HG03432 (cell line): ENCODE results near the gene NUMB.
"Not testable (repeated sequence)": the region's sequence is repeated elsewhere in the genome, so short reads cannot be mapped to it uniquely, and the experiment has no call there.

Experiments
- ATAC-seq: cut with Tn5 transposase; IDR thresholded peaks from one replicate; pipeline ENCODE4 v1.9.1; 2021; ENCODE audit warnings: mild to moderate bottlenecking, moderate library complexity; ENCODE audit not compliant: unreplicated experiment

NUMB gene

DNA sequence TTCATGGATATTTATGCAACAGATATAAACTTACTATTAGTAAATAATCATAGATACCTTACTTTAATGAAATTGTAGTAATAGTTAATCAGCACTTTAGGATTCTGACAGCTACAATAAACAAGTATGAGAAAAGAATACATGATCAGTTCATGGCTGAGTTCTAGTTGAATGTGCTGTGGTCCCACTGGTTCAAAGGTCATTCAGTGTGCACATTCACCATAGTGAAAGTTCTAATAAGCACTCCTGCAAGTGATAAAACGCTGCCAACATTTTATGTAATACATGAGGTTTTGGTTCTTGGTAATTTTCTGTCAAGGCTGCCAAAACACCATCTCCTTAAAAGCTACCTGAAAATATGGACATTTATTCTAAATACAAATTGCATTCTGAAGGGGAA lies 92.6 kb downstream of the NUMB start:
- no peak for ATAC-seq

DNA sequence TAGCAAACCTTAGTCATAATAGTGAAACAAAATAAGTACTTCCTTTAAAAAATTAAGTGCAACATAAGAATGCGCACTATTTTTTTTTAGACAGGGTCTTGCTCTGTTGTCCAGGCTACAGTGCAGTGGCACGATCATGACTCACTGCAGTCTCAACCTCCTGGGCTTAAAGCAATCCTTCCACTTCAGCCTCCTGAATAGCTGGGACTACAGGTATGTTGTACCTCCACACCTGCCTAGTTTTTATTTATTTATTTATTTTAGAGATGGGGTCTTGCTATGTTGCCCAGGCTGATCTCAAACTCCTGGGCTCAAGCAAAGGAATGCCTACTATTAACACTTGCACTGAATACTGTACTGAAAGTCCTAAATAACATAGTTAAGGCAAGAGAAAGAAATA lies 93.8 kb downstream of the NUMB start:
- ATAC-seq = no peak

DNA sequence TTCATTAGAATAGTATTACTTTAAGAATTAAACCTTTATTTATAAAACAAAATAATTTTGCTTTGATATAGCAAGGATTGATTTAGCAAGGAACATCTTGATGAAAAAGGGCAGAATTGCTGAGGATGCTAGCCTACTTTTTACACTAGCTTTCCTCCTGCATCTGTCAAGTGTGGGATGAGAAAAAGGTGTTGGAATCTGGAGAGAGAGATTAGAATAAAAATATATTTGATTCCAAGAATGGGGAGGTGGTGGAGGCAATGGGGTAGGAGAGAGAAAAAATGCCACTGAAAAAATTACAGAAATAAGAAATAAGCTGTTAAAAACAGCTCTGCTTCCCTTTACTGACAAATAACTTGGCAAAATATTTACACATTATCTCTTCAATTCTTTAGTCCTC lies 98.9 kb downstream of the NUMB start:
- ATAC-seq = no peak

DNA sequence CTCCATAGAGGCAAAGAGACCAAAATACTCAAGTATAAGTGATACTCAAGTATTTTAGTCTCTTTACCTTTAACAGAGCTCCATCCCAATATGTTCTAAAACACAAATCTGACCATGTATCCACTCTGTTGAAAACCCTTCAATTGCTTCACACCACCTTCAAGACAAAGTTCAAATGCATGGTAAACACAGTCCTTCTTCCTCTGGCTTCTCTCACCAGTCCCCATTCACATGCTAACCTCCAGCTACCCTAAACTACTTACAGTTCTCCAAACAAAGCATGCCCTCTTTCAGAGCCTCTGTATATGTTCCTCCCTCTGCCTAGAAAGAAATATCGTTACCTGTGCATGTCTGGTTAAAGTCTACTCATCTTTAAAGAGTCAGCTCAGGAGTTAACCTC lies 100.2 kb downstream of the NUMB start:
- ATAC-seq = no peak

DNA sequence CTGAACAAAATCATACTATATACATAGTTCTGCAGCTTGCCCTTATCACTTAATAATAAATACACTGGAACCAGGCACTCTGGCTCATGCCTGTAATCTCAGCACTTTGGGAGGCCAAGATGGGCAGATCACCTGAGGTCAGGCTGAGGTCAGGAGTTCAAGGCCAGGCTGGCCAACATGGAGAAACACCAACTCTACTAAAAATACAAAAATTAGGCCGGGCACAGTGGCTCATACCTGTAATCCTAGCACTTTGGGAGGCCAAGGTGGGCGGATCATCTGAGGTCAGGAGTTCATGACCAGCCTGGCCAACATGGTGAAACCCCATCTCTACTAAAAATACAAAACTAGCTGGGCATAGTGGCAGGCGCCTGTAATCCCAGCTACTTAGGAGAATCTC lies 109.3 kb downstream of the NUMB start:
- ATAC-seq = not testable (repeated sequence)

DNA sequence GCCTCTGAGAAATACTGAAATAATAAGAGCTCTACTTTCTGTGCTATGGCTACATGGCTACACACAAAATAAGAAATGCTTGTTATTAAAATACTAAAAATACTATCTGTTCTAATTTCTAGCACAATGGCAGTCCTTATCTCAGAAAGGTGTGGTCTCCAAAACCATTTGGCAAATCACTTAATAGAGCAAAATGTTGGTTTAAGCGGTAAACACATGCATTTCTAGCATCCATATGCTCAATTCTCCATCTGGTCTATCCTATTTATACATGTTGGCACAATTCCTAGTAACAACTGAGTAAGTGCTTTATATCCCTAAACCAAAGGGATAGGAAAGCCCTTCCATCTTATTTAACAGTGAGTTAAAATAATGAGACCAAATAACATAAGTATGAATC lies 114.0 kb downstream of the NUMB start:
- no peak for ATAC-seq

DNA sequence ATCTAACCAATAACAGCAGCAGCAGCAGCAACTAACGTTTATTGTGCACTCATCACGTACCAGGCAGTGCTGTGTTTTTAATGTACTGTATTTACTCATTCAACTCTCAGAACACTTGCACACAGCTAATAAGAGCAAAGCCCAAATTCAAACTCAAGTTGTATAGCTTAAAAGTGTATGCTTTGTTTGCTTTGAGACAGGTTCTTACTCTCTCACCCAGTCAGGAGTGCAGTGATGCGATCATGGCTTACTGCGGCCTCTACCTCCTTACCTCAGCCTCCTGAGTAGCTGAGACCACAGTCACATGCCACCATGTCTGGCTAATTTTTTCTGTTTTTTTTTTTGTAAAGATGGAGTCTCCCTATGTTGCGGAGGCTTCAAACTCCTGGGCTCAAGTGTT lies 115.7 kb downstream of the NUMB start:
- ATAC-seq = no peak

DNA sequence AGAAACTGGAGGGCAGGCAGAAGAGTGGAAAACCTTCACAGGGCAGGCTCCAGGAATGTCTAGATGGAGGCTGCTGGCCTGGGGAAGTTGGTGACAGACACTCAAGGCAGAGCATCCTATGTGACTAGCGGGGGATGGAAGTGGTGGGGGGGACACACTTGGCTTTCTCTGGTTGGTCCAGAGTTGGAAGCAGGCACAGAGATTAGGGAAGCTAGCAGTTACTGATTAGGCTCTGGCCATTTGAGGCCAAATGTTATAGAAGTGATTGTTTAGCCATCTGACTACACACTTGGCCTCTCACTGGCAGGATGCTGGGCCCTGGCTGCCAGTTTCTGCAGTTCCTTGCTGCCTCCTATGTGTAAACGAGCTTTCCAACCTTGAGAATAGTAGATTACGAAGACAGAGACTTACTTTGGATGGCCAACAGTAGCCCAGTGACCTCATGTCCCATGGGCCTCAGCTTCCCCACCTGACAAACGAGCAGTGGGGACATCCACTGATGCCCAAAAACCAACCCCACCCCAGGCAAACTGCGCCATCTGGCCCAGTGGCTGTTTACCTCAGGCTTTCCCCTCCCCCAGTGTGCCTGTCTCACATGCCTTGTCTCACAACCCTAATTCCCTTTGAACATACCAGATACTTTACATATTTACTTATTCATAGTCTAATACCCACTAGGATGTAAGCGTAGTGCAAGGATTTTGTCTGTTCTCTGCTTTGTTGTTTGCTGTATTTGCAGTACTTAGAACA lies 118.3 kb downstream of the NUMB start:
- no peak for ATAC-seq

DNA sequence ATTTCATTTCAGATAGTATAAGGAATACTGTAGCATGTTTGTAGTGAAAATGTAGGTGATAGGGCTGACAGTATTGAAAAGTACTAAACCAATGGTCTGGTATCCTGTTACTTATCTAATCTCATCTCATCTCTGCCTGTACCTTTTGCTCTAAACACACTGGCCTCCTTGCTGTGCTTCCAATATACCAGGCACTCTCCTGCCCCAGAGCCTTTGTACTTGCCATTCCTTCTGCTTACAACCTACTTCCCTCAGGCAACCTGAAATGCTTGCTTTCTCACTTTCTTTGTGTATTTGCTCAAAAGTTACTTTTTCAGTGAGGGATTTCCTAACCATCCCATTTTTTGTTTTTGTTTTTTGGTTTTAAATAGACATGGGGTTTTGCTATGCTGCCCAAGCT lies 119.1 kb downstream of the NUMB start:
- ATAC-seq = no peak

DNA sequence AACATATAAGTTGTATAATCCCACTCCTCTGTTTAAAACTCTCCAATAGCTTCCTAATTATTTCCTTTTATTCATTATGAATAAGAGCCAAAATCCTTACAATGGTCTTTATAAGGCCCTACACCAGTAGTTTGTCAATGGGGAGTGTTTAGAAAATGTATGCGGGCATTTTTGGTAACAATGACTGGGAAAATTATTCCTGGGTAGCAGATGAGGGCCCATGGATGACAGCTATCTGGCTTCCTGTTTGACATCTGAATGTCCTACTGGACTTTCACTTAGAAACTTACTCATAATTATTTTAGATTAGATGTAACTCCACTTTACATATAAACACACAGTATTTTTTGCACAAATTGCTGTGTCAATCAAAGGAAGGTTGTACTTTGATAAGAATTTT lies 119.8 kb downstream of the NUMB start:
- no peak for ATAC-seq

DNA sequence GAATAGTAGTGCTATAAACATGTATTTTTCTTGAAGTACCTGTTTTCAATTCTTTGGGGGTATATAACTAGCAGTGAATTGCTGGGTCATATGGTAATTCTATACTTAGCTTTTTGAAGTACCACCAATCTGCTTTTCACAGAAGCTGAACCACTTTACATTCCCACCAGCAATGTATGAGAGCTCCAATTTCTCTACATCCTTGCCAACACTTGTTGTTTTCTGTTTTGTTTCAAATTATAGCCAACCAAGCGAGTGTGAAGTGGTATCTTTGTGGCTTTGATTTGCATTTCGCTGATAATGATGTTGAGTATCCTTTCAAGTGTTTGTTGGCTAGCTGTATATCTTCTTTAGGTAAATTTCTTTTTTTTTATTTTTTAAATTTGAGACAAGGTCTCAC lies 125.3 kb downstream of the NUMB start:
- no peak for ATAC-seq

DNA sequence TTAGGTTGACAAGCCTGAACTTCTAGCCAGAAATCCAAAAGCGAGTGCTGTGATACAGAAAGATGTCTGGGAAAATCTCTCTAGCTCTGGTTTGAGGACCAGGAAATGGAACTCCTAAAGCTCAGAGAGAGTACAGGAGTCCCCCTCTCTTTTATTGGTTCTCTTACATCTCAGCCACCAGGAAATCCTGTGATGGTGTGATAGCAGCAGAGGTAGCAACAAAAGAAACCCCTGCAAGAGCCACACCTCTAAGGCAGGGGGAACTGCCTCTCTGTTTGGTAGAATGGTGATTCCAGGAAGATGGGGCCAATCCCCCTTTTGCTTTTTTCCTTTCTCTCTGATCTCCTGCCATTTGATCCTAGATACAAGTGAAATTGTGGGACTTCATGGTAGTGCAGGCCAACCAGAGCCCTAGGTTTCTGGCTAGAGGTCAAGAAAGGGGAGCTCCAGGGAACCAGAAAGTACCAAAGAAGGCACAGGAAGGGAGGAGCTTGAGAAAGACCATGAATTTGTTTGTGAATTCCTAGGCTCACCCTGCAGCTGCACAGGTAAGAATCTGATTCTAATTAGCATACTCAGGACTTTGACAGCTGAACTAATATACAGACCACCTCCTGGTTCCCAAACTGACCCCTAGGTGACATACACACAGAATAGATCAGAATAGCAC lies 132.6 kb downstream of the NUMB start:
- no peak for ATAC-seq

DNA sequence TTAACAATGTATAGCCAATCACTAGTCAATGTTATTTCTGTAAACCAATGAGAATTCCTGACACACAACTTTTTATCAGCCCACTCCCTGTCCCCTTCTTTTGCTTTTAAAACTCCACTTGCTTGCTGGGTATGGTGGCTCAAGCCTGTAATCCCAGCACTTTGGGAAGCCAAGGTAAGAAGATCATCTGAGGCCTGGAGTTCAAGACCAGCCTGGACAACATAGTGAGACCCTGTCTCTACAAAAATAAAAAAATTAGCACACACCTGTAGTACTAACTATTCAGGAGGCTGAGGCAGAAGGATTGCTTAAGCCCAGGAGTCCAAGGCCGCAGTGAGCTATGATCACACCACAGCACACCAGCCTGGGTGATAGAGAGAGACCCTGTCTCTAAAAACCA lies 133.3 kb downstream of the NUMB start:
- ATAC-seq = no peak

DNA sequence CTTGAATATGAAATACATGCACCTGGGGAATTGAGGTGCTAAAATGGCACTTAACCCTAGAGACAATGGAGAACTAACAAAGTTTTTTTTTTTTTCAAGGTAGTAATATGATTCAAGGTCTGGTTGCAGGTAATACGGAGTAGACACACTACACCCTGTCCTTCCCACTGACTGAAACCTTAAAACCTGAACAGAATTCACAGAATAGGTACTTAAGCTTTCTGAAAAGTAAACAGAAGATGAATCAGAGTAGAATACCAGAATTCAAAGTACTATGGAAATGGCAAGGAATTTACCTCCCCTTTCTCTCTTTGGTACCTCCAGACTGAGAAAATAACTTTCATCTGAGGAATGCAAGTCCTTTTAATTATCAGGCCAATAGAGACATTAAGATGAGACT lies 133.8 kb downstream of the NUMB start:
- ATAC-seq = no peak

DNA sequence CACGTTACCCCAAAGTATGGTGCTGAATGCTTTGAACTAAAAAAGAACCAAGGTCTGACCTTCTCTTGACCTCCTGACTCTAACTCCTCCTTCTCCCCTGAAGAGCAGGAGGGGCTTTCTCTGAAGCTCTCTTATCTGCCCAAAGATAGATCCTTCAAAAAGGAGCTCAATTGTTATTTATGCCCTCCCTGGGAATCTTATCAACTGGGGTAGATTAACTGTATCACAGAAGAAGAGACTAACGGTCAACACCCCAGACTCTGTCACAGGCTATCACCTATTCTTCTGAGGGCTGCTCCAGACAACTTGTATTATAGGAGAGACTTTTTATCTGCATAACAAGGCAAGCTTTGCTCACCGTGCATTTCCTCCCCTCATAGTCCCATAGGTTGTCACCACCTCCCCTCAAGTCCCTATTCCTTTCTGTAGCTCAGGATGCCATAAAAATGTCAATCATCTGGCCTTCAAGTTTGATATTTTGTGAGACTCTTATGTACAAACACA lies 134.4 kb downstream of the NUMB start:
- no peak for ATAC-seq

DNA sequence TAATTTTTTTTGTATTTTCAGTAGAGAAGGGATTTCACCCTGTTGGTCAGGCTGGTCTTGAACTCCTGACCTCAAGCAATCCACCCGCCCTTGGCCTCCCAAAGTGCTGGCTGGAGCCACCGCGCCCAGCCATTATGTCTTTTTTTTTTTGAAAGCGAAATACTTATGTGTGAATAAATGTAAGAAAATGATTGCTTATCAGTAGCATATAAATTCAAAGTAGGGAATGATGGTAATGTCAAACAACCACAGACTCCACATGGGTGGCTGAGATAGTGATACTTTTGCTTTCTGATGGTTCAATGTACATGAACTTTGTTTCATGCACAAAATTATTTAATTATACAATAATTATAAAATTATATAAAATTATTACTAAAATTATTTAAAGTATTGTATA lies 145.2 kb downstream of the NUMB start:
- ATAC-seq = no peak

DNA sequence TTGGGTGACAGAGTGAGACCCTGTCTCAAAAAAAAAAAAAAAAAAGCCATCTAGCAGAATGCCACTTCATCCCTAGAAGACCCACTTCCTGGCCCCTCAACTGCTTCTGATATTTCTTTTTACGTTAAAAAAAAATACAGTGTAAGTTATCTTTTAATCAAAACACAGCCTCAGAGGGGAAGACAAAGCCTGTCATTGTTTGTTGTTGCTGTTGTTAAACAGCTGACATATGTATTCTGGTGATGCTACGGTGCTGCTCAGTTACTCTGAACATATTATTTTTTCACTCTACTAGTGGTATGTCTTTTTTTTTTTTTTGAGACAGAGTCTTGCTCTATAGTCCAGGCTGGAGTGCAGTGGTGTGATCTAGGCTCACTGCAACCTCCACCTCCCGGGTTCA lies 145.7 kb downstream of the NUMB start:
- no peak for ATAC-seq

DNA sequence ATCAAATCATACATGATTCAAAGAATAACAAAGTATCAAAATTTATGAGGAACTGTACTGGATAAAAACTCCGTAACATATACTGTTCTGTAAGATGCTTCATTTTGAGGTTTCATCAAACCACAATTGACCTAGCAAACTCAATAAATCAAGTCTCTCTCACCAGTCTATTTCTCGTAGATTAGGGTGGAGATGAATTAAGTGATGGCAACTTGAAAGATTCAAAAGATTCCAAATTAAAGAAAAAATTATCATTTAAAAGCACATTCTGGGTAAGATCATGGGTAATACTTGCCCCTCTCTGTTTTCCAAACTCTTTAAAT lies 146.7 kb downstream of the NUMB start:
- ATAC-seq = no peak

DNA sequence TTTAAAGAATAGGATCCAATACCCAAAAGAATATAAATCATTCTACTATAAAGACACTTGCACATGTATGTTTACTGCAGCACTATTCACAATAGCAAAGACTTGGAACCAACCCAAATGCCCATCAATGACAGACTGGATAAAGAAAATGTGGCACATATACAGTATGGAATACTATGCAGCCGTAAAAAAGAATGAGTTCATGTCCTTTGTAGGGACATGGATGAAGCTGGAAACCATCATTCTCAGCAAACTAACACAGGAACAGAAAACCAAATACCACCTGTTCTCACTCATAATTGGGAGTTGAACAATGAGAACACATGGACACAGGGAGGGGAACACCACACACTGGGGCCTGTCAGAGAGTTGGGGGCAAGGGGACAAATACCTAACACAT lies 149.1 kb downstream of the NUMB start:
- ATAC-seq = not testable (repeated sequence)

DNA sequence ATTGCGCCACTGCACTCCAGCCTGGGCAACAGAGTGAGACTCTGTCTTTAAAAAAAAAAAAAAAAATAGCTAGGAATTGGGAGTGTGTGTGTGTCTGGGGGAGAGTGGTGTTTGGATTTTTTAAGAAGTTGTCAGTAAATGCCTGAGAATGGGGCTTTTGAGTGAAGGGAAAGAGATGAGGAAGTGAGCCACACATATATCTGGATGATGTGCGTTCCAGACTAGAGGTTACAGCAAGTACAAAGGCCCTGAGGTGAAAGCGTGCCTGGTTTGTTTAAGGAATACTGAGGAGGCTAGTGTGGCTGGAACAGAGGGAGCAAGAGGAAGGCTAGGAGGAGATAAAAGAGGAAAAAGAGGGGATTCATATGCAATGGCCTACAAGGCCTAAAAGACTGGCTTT lies 151.1 kb downstream of the NUMB start:
- ATAC-seq = no peak

DNA sequence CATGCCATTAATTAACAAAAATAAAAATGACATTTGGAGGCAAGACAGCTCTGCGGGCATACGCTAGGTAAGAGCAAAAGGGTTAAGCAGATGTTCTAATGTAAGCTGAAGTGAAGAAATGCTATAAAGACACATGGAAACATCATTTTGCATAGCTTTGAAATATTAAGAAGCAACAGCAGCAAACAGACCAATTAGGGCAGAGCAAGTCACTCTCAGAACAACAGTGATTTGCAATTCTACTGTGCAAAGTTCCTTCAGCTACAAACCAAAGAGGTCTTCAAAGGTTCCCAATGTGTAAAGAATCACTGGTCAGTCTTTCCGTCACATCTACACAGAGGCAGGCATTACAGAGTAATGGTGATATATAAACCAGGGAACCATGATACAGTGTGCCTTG lies 152.8 kb downstream of the NUMB start:
- no peak for ATAC-seq

DNA sequence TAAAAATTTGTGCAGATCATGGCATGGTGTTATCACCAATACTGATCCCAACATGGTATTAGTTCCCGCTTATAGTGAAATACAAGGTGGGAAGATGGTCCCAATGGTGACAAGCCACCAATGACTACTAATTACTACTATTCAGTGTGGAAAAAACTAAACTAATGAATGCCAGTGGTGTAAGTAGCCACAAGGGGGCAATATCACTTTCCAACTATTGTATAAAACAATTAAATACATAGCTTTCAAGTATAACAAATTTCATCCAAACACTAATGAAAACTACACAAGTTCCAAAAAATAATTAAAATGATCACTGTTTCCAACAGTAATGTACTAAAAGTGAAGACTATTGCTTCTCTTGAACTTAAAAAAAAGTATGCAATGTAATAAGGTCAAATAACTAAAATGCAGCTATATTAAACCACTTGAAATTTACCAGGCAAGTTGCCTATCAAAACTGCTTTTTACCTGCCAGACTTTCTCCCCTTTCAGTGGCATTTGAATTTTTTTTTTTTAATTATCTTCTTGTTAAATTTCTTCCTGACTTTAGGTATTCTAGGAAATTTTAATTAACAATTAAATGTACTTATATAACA lies 163.0 kb downstream of the NUMB start:
- ATAC-seq = no peak
